B cell (primary cell): ENCODE results near the gene NBDY. TPM values are rescaled to one million over a fixed set of nuclear protein-coding genes. Genes with fewer than 3 reads are reported as not detected.
"Not testable (repeated sequence)": the region's sequence is repeated elsewhere in the genome, so short reads cannot be mapped to it uniquely, and the experiment has no call there.

Experiments
- ATAC-seq: fragments of 200-7000 bp; cut with Tn5 transposase; one replicate; pipeline ENCODE4 v1.10.0; 2021; ENCODE audit warnings: low read depth, mild to moderate bottlenecking, moderate number of reproducible peaks, moderate library complexity
- CTCF ChIA-PET: fragments of 350-600 bp; sonication (Branson Sonifier 250); formaldehyde crosslinking; loops from one replicate; lab custom pipeline; 2021; ENCODE audit warnings: antibody characterized with exemption, inconsistent platforms; lab: Charles Lee
- POLR2A ChIA-PET: fragments of 350-600 bp; sonication (Branson Sonifier 250); formaldehyde crosslinking; loops from one replicate; lab custom pipeline; 2021; ENCODE audit warnings: antibody characterized with exemption; lab: Charles Lee
- DNase-seq: peaks from one replicate; pipeline ENCODE4 v3.0.0; 2013
- H2AFZ ChIP-seq: 2 replicates; pipeline ENCODE4 v1.6.1; 2012; ENCODE audit warnings: mild to moderate bottlenecking, low read depth, low read length; ENCODE audit not compliant: insufficient read depth, poor library complexity, severe bottlenecking
- H3K27ac ChIP-seq, 2 donors: 1 replicate in 1 of 2; 2 replicates in 1 of 2; pipeline ENCODE4 v1.5.1; 2012 to 2013; ENCODE audit warnings: low read length in 2 of 2, mild to moderate bottlenecking in 2 of 2, moderate library complexity in 1 of 2
- H3K27me3 ChIP-seq, 4 experiments: fragments of 200-600 bp in 1 of 4; sonication (generic) in 1 of 4; replicated peaks in 1 of 4; 1 replicate in 2 of 4; 2 replicates in 2 of 4; pipeline versions ENCODE4 v1.6.1 to v1.7.0; 2013 to 2016; ENCODE audit warnings: low read length in 3 of 4, mild to moderate bottlenecking in 2 of 4, mixed read lengths in 1 of 4, moderate library complexity in 1 of 4; ENCODE audit not compliant: insufficient read depth in 4 of 4, control insufficient read depth in 3 of 4; ENCODE audit errors: control extremely low read depth in 1 of 4
- H3K36me3 ChIP-seq, 2 experiments: replicated peaks in 1 of 2; 1 replicate in 1 of 2; 2 replicates in 1 of 2; pipeline versions ENCODE4 v1.6.1 to v1.7.1; 2013; ENCODE audit warnings: low read length in 1 of 2; ENCODE audit not compliant: insufficient read depth in 2 of 2, control insufficient read depth in 1 of 2; ENCODE audit errors: control extremely low read depth in 1 of 2, extremely low read depth in 1 of 2
- H3K4me1 ChIP-seq, 2 donors: fragments of 200-600 bp in 1 of 2; sonication (generic) in 1 of 2; 1 replicate in 1 of 2; 2 replicates in 1 of 2; pipeline versions ENCODE4 v1.5.1 to v1.6.1; 2013 to 2017; ENCODE audit warnings: low read length in 2 of 2; ENCODE audit not compliant: control insufficient read depth in 2 of 2, insufficient read depth in 2 of 2
- H3K4me2 ChIP-seq: replicated peaks from 2 replicates; pipeline ENCODE3; 2012; ENCODE audit warnings: mild to moderate bottlenecking, low read depth, low read length; ENCODE audit not compliant: poor library complexity, severe bottlenecking
- H3K4me3 ChIP-seq, 5 experiments: fragments of 200-600 bp in 1 of 5; sonication (generic) in 1 of 5; 1 replicate in 3 of 5; 2 replicates in 2 of 5; pipeline versions ENCODE4 v1.5.1 to v1.7.0; 2011 to 2016; ENCODE audit warnings: low read length in 4 of 5, mild to moderate bottlenecking in 4 of 5, low read depth in 2 of 5, control low read depth in 1 of 5, moderate library complexity in 1 of 5; ENCODE audit not compliant: insufficient read depth in 1 of 5; ENCODE audit errors: control extremely low read depth in 1 of 5, extremely low read depth in 1 of 5
- H3K79me2 ChIP-seq: fragments of 200-600 bp; sonication (generic); one replicate; pipeline ENCODE4 v1.6.0; 2016; ENCODE audit warnings: low read length; ENCODE audit not compliant: control insufficient read depth, insufficient read depth
- H3K9ac ChIP-seq: fragments of 200-600 bp; sonication (generic); 2 replicates; pipeline ENCODE4 v1.6.1; 2017; ENCODE audit warnings: mild to moderate bottlenecking, low read length, moderate library complexity
- H3K9me3 ChIP-seq, 3 donors: one replicate each; pipeline versions ENCODE4 v1.6.1 to v1.7.1; 2013; ENCODE audit warnings: low read length in 2 of 3; ENCODE audit not compliant: control insufficient read depth in 2 of 3, insufficient read depth in 1 of 3; ENCODE audit errors: control extremely low read depth in 1 of 3
- H4K20me1 ChIP-seq: 2 replicates; pipeline ENCODE4 v1.6.0; 2012; ENCODE audit warnings: mild to moderate bottlenecking, low read length; ENCODE audit not compliant: insufficient read depth, control insufficient read depth, poor library complexity, severe bottlenecking
- H3K27ac Mint-ChIP-seq: one replicate; pipeline ENCODE4 v1.8.0; 2021; ENCODE audit warnings: mixed read lengths
- H3K27me3 Mint-ChIP-seq: one replicate; pipeline ENCODE4 v1.8.0; 2021; ENCODE audit warnings: mixed read lengths
- H3K4me1 Mint-ChIP-seq: one replicate; pipeline ENCODE4 v1.8.0; 2021; ENCODE audit warnings: mixed read lengths
- H3K4me3 Mint-ChIP-seq: one replicate; pipeline ENCODE4 v1.8.0; 2021; ENCODE audit warnings: mixed read lengths
- H3K9me3 Mint-ChIP-seq: one replicate; pipeline ENCODE4 v1.8.0; 2022; ENCODE audit warnings: mixed read lengths; ENCODE audit not compliant: insufficient read depth
- EZH2 ChIP-seq: IDR thresholded peaks from 2 replicates; pipeline ENCODE4 v1.6.1; 2012; ENCODE audit warnings: borderline replicate concordance, low read depth, mild to moderate bottlenecking, moderate library complexity, low read length; ENCODE audit not compliant: insufficient read depth, poor library complexity, severe bottlenecking
- WGBS: methylation state at CpG from one replicate; pipeline ENCODE4 v1.1.5; 2013; ENCODE audit warnings: missing lambda C conversion rate; ENCODE audit not compliant: insufficient coverage; 5-methylcytosine and 5-hydroxymethylcytosine counted together
- intact Hi-C: fragments of 100-400 bp; cut with micrococcal nuclease; formaldehyde crosslinking; loops from one replicate; pipeline ENCODE4 v1.10.0; 2022
- polyA plus RNA-seq: library from polyadenylated mRNA; depleted of rRNA; stranded (reverse); fragments of >200 nt; gene quantifications from 2 replicates; pipeline ENCODE4 v1.2.3, GENCODE V29; 2012
- total RNA-seq, 2 donors: library from RNA; stranded (reverse); fragments of 120-200 nt in 1 of 2; gene quantifications; 1 replicate in 1 of 2; 2 replicates in 1 of 2; pipeline versions ENCODE4 v1.2.3 to v1.2.4, GENCODE V29; 2013 to 2022

The NBDY gene
- total and polyA plus RNA-seq, 2 donors (not counting 1 experiment from before 2014, with no cell fraction given): 26.7 to 36.5 TPM

- Histone ChIP-seq H3K4me1 (peaks cover 47 to 48% of the 10 kb centered on the region in 2 donors), H3K79me2 (peaks cover 17% of the 10 kb centered on the region), H3K9me3 (no peaks in the 10 kb centered on the region), H3K27me3 (no peaks in the 10 kb centered on the region), H3K4me2 (peak overlapping the region; percentile 82), H4K20me1 (no peaks in the 10 kb centered on the region), H3K4me3 (peak overlapping the region in 3 of 5 experiments; percentile 66 to 76 (median 68)), H3K9ac (peak overlapping the region; percentile 82), H3K27ac (peak overlapping the region in 1 of 2 donors; percentile 99), H2AFZ (peak overlapping the region; percentile 63), H3K36me3 (no peaks in the 10 kb centered on the region)
- TF ChIP-seq EZH2: no peak
- CTCF ChIA-PET: interaction anchor here (3.9 kb wide), 1 partner anchor 211 kb away, joined by 28 read pairs; no protein-coding TSS in a partner anchor
- peak overlapping the region; percentile 80 for H3K27ac Mint-ChIP-seq
- ATAC-seq (no peak), DNase-seq (no peak)
- H3K9me3 Mint-ChIP-seq: no peaks in the 10 kb centered on the region
- H3K27me3 Mint-ChIP-seq: no peaks in the 10 kb centered on the region
- POLR2A ChIA-PET: no interaction called here
- WGBS: 92% methylated on average over 14 of the region's 16 CpGs
- intact Hi-C loops: no loop called here
- H3K4me1 Mint-ChIP-seq: peaks cover 43% of the 10 kb centered on the region
- peak overlapping the region; percentile 32 for H3K4me3 Mint-ChIP-seq
Observed at GRCh38 chrX:56766554-56767347, 37.7 kb downstream of the NBDY start.

- H3K27me3 ChIP-seq, DNase-seq, H3K4me3 Mint-ChIP-seq, H4K20me1 ChIP-seq, ATAC-seq, H3K27ac Mint-ChIP-seq, POLR2A ChIA-PET, CTCF ChIA-PET, H3K9me3 ChIP-seq, H3K27me3 Mint-ChIP-seq, intact Hi-C loops, H3K9me3 Mint-ChIP-seq, H3K36me3 ChIP-seq: not testable (repeated sequence)
- peak overlapping the region; percentile 82 for H3K9ac ChIP-seq
- peak overlapping the region; percentile 82 for H3K4me2 ChIP-seq
- H3K4me3 ChIP-seq: peak overlapping the region in 3 of 5 experiments; percentile 66 to 76 (median 68)
- peaks cover 17% of the 10 kb centered on the region for H3K79me2 ChIP-seq
- WGBS: 95% methylated on average over 4 of the region's 45 CpGs
- peaks cover 36% of the 10 kb centered on the region for H3K4me1 Mint-ChIP-seq
- H3K4me1 ChIP-seq: peaks cover 39 to 40% of the 10 kb centered on the region in 2 donors
- peak overlapping the region; percentile 63 for H2AFZ ChIP-seq
- H3K27ac ChIP-seq: peak overlapping the region in 1 of 2 donors; percentile 99
Observed at GRCh38 chrX:56767348-56768119, 38.5 kb downstream of the NBDY start.

GRCh38 chrX:56768120-56768660 is 39.1 kb downstream of the NBDY start:
- POLR2A ChIA-PET, H2AFZ ChIP-seq, H3K27me3 Mint-ChIP-seq, H3K27me3 ChIP-seq, H3K4me3 ChIP-seq, H3K9ac ChIP-seq, intact Hi-C loops, ATAC-seq, H3K9me3 ChIP-seq, H3K27ac Mint-ChIP-seq, H3K27ac ChIP-seq, CTCF ChIA-PET, DNase-seq, H3K4me2 ChIP-seq, H3K36me3 ChIP-seq, H3K4me3 Mint-ChIP-seq, H3K9me3 Mint-ChIP-seq, H4K20me1 ChIP-seq: not testable (repeated sequence)
- WGBS: no CpG with 5 or more reads among the region's 24 CpGs
- Histone ChIP-seq H3K4me1 (peaks cover 32 to 34% of the 10 kb centered on the region in 2 donors), H3K79me2 (peaks cover 17% of the 10 kb centered on the region)
- peaks cover 29% of the 10 kb centered on the region for H3K4me1 Mint-ChIP-seq
